ENCODE data around the gene SLC22A14. TPM values are rescaled to one million over a fixed set of nuclear protein-coding genes. Genes with fewer than 3 reads are reported as not detected.

Gene SLC22A14
- total and polyA plus RNA-seq, 9 of the 15 experiments (the other 6 are each of a cell fraction or from before 2014, with no cell fraction given): 0.03 to 0.07 TPM; not detected in 7

GRCh38 chr3:38276917-38277630, 5.0 kb upstream of the SLC22A14 start (continued):
- TF ChIP-seq CUX1 (CRISPR knock-in tag; IDR thresholded peaks at IDR 0.05): no peak

- Histone ChIP-seq H4K20me1 (replicated peaks; ENCODE audit: control insufficient read depth, insufficient read depth, low read length) (no peaks in the 10 kb centered on the region), H3K9ac (ENCODE audit: insufficient read depth in 1 of 2, low read depth in 2 of 2, low read length in 2 of 2) (0 out of 4 replicates have a peak overlapping the region, but pooled peaks of 1 of the 2 experiments have one; percentile 0), H3K36me3 (ENCODE audit: control insufficient read depth, insufficient read depth, low read length) (no peaks in the 10 kb centered on the region), H3K27ac (ENCODE audit: extremely low read depth, low read depth, low read length) (no peak overlapping the region), H2AFZ (ENCODE audit: low read depth, low read length) (no peak overlapping the region), H3K4me3 (no peak overlapping the region), H3K79me2 (ENCODE audit: control insufficient read depth, insufficient read depth, low read length) (no peaks in the 10 kb centered on the region), H3K4me2 (ENCODE audit: insufficient read depth, low read length) (no peak overlapping the region), H3K9me3 (replicated peaks; ENCODE audit: control insufficient read depth, insufficient read depth, low read depth, low read length) (no peaks in the 10 kb centered on the region), H3K4me1 (replicated peaks in 1 of 2; ENCODE audit: control insufficient read depth in 2 of 2, insufficient read depth in 2 of 2, low read length in 2 of 2) (peaks cover 0 to 18% of the 10 kb centered on the region in 2 experiments; a peak in 2 of 5 replicates), H3K27me3 (ENCODE audit: control insufficient read depth in 2 of 2, insufficient read depth in 2 of 2, low read length in 2 of 2) (peaks cover 0 to 3% of the 10 kb centered on the region in 2 experiments; a peak in 2 of 5 replicates), H3K9me1 (ENCODE audit: control insufficient read depth, insufficient read depth, low read length) (peaks cover 3% of the 10 kb centered on the region)
- ChIA-PET POLR2A (interaction anchor here (1.9 kb wide), 1 partner anchor 11 kb away, joined by 6 read pairs; no protein-coding TSS in a partner anchor), CTCF (ENCODE audit: low intra/inter-chr PET ratio) (no interaction called here)
- no peak for ATAC-seq
- in situ Hi-C loops (cut with MboI) (no loop called here), intact Hi-C loops (cut with micrococcal nuclease) (no loop called here)
- BruUV-seq (replicated peaks): no TSS peak
- 9% methylated on average over 5 of the region's 5 CpGs for WGBS (ENCODE audit: insufficient coverage, low coverage, missing lambda C conversion rate)
- peak in 2 of 4 experiments; percentile 5 to 7 for DNase-seq (ENCODE audit: extremely low read depth in 1 of 4, low spot score in 3 of 4)
- no peak for FAIRE-seq
- 0 out of 2 replicates have a peak, but pooled peaks have one; percentile 26 for TF ChIP-seq PKNOX1 (IDR thresholded peaks at IDR 0.05)
- no peak for TF ChIP-seq SRSF1 (IDR thresholded peaks at IDR 0.05; ENCODE audit: low read depth, low read length)
- no peak for TF ChIP-seq ZNF644 (tag; IDR thresholded peaks at IDR 0.05; ENCODE audit: low read depth)
Observed at GRCh38 chr3:38278841-38279240, 3.3 kb upstream of the SLC22A14 start.

Measured in K562 (cell line).